Vagina (tissue), 2 donors: Measurements from ENCODE around the gene CWF19L1.

ENCODE experiments used
- POLR2A ChIP-seq, 2 donors: fragments of 450-650 bp; IDR thresholded peaks; one replicate each; pipeline ENCODE4 v1.6.1; 2017; ENCODE audit warnings: antibody characterized with exemption in 2 of 2, mild to moderate bottlenecking in 2 of 2, moderate library complexity in 2 of 2
- POLR2AphosphoS5 ChIP-seq, 2 donors: sonication (generic); formaldehyde crosslinking; IDR thresholded peaks; one replicate each; pipeline ENCODE4 v1.9.0; 2017; ENCODE audit warnings: antibody characterized with exemption in 2 of 2, mild to moderate bottlenecking in 2 of 2, low read depth in 1 of 2; ENCODE audit not compliant: insufficient read depth in 1 of 2
- TF ChIP-seq, protein P1 (sequence below), 3 experiments: fragments of 450-650 bp in 2 of 3; fragments of 200-600 bp in 1 of 3; sonication (generic) in 1 of 3; IDR thresholded peaks; one replicate each; pipeline ENCODE4 v1.5.1; 2017 to 2019; ENCODE audit warnings: antibody characterized with exemption in 3 of 3, mild to moderate bottlenecking in 2 of 3, moderate library complexity in 2 of 3

- TF ChIP-seq, protein P1, sequence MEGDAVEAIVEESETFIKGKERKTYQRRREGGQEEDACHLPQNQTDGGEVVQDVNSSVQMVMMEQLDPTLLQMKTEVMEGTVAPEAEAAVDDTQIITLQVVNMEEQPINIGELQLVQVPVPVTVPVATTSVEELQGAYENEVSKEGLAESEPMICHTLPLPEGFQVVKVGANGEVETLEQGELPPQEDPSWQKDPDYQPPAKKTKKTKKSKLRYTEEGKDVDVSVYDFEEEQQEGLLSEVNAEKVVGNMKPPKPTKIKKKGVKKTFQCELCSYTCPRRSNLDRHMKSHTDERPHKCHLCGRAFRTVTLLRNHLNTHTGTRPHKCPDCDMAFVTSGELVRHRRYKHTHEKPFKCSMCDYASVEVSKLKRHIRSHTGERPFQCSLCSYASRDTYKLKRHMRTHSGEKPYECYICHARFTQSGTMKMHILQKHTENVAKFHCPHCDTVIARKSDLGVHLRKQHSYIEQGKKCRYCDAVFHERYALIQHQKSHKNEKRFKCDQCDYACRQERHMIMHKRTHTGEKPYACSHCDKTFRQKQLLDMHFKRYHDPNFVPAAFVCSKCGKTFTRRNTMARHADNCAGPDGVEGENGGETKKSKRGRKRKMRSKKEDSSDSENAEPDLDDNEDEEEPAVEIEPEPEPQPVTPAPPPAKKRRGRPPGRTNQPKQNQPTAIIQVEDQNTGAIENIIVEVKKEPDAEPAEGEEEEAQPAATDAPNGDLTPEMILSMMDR (IDR thresholded peaks at IDR 0.05): no peak
- no peak for TF ChIP-seq POLR2AphosphoS5 (IDR thresholded peaks at IDR 0.05; ENCODE audit: insufficient read depth in 1 of 2, low read depth in 1 of 2)
- no peak for TF ChIP-seq POLR2A (IDR thresholded peaks at IDR 0.05)
These were observed 13.2 kb downstream of the CWF19L1 start for GRCh38 chr10:100254191-100254590.
